Measurements from ENCODE around the gene ZNF235.
"Not testable (repeated sequence)": the region's sequence is repeated elsewhere in the genome, so short reads cannot be mapped to it uniquely, and the experiment has no call there.

Gene ZNF235

GRCh38 chr19:44255705-44256411 lies 49.0 kb downstream of the ZNF235 start:
- DNase-seq (ENCODE audit: low spot score), result no peak

DNA sequence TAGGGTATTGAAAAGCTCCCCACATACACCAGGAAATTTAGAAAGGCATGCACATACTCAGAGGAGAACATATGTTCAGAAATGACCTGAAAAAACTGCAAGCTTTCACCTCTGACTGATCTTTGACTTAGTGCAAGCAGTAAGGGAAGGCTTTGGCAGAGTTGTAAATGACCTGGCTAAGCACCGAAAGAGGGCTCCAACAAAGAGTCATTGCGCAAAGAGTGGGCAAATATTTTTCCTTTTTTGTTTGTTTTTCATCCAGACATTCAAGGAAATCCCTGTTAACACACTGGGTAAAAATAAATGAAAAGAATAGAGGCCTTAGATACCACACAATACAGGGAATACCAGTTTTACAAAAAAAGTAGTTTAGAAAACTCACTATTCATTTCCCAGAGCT lies 50.3 kb downstream of the ZNF235 start:
- no peak for DNase-seq (ENCODE audit: low spot score)

- not testable (repeated sequence) for DNase-seq (ENCODE audit: low spot score)
These were observed 51.4 kb downstream of the ZNF235 start for GRCh38 chr19:44253392-44253791.

GRCh38 chr19:44252332-44252731 lies 52.5 kb downstream of the ZNF235 start:
- not testable (repeated sequence) for DNase-seq (ENCODE audit: low spot score)

DNA sequence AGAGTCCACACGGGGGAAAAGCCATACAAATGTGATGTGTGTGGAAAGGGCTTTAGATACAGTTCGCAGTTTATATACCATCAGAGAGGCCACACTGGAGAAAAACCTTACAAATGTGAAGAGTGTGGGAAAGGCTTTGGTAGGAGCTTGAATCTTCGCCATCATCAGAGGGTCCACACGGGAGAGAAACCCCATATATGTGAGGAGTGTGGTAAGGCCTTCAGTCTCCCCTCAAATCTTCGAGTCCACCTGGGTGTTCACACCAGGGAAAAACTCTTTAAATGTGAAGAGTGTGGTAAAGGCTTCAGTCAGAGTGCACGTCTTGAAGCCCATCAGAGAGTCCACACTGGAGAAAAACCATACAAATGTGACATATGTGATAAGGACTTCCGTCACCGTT lies 68.4 kb downstream of the ZNF235 start:
- DNase-seq (ENCODE audit: low spot score), result no peak

Measured in AG08395 (cell line).